GM04503 (cell line): ENCODE results near the gene HAUS8.
"Not testable (repeated sequence)": the region's sequence is repeated elsewhere in the genome, so short reads cannot be mapped to it uniquely, and the experiment has no call there.

ENCODE experiments used
- DNase-seq: peaks from one replicate; pipeline ENCODE4 v3.0.0-alpha.2; 2012; ENCODE audit warnings: low read depth

Gene HAUS8

DNA sequence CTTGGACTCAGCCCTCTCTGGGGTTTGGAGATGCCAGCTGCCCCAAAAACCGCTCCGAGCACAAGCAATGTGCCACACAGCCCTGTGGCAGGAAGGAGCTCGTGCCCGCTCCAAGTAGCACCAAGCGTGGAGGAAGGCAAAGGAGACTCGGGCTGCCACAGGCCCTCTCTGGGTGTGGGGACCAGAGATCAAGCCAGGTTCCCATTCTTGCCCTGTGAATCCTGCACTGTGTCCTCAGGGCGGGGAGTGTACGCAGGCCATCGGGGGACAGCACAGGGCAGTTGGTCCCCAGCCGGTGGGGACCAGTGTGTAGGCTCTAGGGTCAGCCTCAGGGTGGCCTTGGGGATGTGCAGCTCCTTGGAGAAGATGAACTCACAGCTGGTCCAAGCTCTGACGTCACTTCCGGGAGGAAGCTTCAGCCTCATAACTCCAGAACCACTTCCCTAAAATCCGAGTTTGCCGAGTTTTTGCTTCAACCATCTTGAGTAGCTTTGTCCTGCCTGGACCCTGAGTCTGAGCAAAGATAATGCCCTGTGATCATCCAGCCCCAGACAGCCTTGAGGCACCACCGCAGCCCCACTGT lies 39.3 kb downstream of the HAUS8 start:
- DNase-seq: no peak

DNA sequence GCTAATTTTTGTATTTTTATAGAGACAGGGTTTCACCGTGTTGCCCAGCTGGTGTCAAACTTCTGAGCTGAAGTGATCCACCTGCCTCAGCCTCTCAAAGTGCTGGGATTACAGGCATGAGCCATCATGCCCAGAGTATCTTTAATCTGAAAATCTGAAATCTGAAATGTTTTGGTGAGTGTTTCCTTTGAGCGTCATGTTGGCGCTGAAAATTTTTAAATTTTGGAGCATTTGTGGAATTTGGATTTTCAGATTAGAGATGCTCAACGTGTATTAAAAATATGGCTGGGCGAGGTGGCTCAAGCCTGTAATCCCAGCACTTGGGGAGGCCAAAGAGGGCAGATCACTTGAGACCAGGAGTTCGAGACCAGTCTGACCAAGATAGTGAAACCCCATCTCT lies 43.5 kb downstream of the HAUS8 start:
- DNase-seq: no peak

DNA sequence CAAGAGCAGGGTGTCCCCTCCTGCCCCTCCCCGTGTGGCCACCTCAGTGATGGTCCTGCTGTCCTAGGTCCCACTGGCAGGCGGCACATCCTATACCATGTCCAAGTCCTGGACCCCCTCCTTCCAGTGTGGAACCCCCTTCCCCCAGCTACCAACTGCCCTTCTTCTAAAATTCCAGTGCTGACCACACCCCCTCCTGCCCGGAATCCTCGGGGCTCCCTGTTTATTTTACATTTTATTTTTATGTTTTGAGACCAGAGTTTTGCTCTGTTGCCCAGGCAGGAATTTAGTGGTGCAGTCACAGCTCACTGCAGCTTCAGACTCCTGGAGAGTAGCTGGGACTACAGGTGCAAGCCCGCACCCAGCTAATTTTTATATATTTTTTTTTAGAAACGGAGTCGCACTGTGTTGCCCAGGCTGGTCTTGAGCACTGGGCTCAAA lies 47.7 kb downstream of the HAUS8 start:
- no peak for DNase-seq

DNA sequence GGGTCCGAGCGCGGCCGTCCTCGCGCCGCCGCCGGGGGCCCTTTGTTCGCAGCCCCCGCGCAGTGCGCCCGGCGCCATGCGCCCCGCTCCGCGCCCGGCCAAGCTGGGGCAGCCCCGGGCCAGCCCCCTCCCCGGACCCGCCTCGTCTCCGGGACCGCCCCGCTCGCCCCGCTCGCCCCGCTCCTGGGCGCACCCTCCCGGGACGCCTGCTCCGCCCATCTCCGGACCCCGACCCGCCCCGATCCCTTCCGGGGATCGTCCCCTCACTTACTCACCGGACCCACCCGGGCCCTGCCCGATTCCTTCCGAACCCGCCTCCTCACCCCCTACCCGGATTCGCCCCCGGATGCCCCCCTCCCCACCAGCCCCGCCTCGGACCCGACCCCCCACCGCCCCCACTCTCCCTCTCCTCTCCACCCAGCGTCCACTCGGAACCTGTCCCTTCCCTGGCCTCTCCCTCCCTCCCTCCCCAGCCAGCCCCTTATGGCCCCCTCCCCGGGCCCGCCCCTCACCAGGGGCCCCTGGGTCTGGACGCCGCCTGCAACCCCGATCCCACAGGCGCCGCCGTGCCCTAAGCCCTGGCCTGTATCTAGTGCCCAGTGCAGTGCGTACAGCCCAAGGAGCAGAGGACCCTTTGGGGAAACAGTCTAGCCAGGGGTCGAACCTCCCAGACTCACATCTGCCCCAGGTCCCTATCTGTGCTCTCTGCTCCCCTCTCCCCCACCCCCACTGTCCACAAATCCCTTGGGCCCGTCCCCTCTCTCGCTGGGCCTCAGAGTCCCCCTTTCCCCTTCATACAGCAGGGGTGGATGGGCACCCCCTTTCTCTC lies 48.3 kb downstream of the HAUS8 start, which contains the start of gene CPAMD8:
CPAMD8 (minus strand) TSS at position 105 of the 829 bp plus-strand sequence. CDS start 168 bp downstream, outside the sequence.
- DNase-seq: no peak

DNA sequence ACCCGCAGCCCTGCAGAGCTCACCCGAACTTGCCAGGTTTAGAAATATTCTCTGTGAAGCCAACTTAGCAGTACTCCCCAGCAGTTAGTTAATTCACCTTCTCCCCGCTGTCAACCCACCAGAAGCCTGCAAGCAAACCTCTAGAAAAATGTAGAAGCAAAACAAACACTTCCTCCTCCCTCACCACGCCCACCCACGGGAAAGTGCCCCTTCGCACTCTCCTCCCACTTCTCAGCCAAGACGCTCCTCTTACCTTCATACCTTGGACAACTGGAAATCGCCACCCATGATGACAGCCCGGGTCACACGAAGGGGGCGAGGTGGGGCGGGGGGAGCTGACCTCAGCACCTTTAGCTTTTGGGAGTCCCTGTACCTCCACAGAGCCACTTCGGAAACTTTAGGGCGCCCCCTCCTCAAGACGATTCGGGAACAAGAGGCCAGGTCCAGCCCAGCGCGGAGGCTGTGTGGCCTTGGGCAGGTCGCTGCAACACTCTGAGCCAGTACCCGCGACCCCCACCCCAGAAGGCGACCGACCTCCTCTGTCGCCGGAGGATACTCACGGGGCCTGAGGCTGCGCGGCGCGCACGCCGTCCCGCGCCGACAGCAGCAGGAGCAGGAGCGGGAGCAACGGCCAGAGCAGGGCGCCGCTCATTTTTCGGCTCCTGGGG lies 49.1 kb downstream of the HAUS8 start:
- no peak for DNase-seq

DNA sequence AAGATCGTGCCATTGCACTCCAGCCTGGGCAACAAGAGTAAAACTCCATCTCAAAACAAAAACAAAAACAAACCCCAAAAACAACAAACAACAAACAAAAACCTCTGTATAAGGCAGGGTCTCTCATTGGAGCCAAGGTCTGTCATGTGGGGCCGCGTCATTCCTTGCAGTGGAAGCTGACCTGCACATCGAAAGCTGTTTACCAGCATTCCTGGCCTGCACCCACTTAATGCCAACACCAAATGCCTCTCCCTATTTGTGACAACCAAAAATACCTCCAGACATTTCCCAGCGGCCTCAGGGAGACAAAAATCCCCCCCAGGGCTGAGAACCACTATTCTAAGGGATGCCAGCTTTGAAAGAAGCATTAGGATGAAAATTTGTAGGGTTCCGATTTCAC lies 49.9 kb downstream of the HAUS8 start:
- DNase-seq: no peak

DNA sequence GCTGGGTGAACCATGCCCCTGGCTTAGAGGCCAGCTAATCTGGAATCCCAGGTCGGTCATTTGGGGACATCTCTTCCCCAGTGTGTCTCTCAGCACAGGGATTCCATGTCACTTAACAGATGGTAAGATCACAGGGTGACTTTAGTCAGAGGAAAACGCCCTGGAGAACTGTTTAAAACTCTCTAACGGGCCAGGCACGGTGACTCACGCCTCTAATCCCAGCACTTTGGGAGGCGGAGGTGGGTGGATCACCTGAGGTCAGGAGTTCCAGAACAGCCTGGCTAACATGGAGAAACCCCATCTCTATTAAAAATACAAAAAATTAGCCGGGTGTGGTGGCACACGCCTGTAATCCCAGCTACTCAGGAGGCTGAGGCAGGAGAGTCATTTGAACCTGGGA lies 50.3 kb downstream of the HAUS8 start:
- DNase-seq: not testable (repeated sequence)

DNA sequence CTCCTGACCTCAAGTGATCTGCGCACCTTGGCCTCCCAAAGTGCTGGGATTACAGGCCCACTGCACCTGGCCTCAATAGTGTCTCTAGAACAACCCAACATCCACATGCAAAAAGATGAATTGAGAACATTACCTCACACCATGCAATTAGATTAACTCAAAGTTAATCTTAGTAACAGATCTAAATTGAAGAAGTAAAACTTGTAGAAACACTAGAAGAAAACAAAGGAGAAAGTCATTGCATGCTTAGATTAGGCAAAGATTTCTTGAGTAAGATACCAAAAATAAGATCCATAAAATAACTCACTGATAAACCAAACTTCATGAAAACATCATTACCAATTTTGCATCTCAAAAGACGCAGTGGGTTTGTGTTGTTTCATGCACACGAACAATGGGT lies 51.4 kb downstream of the HAUS8 start:
- DNase-seq: no peak

DNA sequence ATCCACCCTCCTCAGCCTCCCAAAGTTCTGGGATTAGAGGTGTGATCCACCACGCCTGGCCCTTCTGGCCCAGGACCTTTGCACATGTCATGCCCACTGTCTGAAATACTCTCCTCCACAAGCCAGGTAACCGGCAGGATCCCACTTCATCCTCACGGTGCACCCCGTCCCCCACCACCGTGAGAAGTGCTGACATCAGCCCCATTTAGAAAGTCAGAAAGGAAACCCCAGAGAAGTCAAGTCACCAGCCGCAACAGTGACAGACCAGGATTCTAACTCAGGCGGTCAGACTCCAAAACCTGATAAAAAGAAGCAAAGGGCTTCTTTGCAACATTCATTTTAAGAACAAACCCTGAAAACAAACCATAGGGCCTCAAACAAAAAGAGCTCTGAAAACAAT lies 52.5 kb downstream of the HAUS8 start:
- DNase-seq: no peak

DNA sequence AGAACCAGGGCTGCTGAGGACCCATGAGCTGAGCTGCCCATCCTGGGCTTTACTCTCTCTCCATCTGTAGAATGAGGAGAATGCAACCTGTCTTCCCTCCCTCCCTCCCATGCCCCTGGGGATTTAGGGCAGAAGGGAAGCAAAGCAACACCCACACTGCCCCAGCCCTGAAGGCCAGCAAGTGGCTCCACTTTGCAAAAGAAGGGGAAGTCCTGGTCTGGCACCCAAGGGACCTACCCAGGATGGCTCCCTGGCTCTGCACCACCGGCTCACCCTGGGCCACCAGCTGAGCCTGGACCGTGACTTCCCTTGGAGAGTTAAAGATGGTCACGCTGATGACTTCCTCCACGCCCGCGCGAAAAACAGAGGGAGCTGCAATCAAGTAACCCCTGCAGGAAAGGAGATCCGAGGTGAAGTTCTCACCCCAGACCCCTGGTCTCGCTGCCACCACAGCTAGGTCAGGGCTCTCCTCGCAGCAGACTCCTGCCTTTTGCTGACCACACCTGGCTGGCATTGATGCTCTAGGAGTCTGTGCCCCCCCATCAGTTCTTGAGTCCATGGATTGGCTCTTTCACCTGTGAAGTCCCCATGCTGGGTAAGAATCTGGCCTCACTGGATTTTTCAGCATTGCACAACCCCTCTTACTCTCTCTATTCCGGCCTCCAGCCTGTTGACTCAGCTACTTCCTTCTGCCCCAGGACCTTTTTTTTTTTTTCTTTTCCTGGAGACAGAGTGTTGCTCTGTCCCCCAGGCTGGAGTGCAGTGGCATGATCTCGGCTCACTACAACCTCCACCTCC lies 53.3 kb downstream of the HAUS8 start:
- DNase-seq: peak; percentile 4

DNA sequence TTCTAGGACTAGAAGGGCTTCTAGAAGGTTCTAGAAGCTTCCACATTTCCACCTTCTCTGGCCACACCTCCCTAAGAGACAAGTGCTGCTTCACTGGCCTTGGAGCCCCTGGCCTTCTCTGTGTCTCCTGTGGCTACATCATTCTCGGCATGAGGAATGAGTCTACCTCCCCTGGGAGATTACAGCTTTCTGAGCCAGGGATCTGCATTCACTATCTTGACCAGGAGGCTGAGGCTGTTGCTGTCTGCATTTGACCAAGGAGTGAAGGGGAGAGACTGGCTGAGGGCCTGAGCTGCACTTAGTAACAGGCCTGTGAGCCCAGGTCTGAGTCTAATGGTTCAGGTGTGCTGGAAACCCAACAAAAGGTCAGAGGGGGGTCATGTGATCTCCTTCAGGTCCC lies 53.9 kb downstream of the HAUS8 start:
- DNase-seq: no peak

DNA sequence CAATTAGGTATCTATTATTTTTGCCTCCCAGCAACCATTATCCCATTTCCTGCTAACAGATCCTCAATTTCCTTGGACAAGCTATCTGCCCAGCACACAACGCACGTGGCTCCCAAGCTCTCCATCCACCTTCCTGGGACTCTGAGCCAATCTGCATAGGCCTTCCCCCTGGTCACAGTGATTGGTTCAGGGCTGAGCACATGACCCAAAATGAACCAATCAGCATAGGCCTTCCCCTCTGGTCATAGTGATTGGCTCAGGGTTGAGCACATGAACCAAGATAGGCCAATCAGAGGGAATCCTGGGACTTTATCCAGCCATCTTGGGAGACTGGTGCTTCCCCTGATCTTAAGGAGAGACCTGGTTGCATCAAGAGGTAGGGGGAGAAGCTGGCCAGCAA lies 54.4 kb downstream of the HAUS8 start:
- DNase-seq: no peak

DNA sequence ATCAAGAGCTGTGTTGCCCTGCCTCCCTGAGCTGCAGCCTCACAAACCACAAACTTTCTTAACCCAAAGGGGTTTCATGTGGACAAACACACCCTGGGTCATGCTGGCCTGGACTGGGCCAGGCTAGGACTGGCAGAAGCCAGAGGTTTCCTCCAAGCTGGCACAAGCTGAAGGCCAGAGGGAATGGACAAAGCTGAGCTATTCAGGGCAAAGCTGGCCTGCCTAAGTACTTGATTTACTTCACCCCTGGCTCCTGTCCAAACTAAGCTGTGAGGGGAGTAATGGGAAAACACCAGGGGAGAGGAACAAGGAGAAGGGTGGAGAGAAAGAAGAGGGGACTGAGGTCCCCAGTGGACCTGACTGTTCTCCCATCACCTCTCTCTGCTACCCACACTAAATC lies 54.9 kb downstream of the HAUS8 start:
- no peak for DNase-seq

DNA sequence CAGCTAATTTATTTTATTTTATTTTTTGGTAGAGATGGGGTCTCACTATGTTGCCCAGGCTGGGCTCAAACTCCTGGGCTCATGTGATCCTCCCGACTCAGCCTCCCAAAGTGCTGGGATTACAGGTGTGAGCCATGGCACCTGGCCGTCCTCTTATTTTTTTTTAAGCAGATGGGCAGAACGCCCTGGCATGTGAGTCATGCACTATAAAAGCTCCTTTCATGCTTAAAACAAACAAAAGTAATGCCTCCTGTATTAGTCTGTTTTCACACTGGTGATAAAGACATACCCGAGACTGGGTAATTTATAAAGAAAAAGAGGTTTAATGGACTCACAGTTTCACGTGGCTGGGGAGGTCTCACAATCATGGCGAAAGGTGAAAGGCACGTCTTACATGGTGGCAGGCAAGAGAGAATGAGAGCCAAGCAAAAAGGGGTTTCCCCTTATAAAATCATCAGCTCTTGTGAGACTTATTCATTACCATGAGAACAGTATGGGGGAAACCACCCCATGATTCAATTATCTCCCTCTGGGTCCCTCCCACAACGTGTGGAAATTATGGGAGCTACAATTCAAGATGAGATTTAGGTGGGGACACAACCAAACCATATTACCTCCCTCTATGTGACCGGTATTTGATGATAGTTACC lies 60.9 kb downstream of the HAUS8 start:
- DNase-seq: not testable (repeated sequence)

DNA sequence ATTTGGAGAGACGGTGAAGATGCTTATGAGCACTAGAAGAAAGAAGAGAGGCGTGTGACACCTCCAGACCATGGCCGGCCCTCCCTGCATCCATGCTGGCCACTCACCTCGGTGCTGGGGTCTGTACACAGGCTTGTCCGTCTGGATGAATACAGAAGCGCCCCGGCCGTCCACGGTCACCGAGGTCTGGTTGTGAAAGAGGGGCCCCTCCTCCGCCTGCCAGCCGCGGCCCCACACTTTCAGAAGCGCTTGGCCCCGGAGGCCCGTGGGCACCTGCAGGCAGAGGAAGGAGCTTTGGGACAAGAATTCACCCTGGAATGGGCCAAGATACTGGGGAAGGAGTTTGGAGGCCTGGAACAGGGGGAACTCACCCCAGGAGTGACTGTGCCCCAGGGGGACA lies 63.8 kb downstream of the HAUS8 start:
- DNase-seq: no peak

DNA sequence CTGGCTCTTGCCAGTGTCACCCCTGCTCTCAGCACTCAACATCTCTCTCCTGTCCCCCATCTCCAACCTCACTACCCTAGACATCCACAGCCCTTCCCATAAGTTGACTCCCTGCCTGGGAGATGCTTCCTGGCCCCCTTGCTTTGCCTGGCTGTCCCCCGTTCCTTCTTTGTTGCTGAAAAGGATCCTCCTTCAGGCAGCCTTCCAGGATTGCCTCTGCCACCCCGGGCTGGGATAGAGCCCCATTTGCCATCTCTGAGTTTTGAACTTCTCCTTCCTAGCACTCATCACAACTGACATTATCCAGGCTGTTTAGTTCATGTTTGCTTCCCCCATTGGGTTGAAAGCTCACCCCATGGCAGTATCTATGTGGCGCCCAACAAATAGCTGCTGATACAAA lies 68.7 kb downstream of the HAUS8 start:
- no peak for DNase-seq

DNA sequence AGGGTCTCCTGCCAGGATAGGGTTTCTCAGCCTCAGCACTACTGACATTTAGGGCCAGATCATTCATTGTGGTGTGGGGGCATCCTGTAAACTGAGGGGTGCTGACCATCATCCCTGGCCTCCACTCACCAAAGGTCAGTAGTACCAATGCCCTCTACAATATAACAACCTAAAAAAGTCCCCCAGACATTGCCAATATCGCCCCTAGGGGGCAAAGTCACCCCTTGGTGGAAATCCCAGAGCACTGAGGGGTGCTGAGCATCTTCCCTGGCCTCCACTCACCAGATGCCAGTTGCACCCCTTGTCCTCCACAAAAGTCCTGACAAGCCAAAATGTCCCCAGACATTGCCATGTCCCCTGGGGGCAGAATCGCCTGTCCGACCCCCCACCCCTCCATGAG lies 70.3 kb downstream of the HAUS8 start:
- no peak for DNase-seq

DNA sequence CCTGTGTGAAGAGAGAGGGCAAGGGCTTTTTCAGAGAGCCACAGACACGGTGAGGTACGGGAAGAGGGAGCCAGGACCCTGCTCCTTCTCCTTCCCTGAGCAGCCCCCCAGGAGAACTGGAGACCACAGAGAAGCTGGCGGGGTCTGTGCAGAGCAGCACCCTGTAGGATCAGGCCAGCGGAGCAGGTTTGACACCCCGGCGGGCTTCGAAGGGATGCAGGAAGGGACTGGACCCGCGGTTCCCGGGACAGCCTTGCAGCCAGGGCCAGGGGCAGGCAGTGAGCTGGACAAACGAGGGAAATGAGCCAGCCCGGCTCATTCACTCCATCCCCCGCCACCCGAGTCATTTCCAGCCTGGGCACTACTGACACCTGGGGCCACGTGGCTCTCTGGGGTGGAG lies 70.9 kb downstream of the HAUS8 start:
- no peak for DNase-seq

DNA sequence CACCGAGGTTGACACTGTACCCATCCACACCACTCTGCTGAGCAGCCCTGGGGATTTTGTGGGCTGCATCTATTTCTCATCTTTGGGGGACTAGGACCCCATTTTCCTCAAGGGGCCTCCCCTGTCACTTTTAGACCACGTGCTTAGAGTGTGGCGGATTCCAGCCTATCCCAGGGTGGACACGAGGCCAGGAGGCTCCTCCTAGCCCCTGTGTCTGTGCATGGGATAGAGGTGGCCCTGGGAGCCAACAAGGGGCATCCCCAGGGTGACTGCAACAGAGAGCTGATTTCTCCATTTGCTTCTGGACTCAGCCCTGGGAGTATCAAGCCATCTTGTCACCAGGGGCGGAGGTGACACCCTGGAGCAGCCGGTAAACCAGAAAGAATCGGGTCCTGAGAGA lies 72.8 kb downstream of the HAUS8 start:
- no peak for DNase-seq

DNA sequence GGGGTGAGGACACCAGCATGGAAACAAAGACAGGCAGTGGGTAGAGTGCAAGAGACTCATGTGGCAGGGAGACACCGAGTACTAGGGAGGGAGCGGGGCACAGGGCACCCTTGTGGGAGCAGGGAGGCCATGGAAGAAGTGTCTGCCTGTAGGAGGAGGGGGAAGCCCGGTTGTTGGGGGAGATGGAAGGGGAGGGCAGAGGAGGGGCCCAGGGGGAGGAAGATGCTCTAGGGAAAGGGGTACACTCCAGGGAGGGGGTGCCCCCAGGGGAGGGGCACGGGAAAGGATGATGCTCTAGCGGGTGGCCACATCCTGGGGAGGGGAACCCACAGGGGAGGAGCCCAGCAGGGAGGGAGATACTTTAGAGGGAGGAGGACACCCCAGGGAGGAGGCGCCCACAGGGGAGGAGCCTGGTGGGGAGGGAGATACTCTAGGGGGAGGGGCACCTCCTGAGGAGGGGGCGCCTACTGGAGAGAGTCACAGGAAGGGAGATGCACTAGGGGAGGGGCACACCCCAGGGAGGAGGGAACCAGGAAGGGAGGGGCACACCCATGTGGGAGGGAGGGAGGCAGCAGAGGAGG lies 73.6 kb downstream of the HAUS8 start:
- no peak for DNase-seq
